Measurements from ENCODE around the gene APOA4.

APOA4 gene

GRCh38 chr11:116844722-116845121 is 21.6 kb upstream of the APOA4 start:
- Histone ChIP-seq H3K9ac (ENCODE audit: low read length) (no peak overlapping the region), H4K20me1 (ENCODE audit: low read depth, low read length) (no peaks in the 10 kb centered on the region), H3F3A (ENCODE audit: insufficient read depth) (no peaks in the 10 kb centered on the region), H3K9me3 (ENCODE audit: insufficient read depth, low read length) (no peaks in the 10 kb centered on the region), H2AFZ (ENCODE audit: low read depth, low read length, severe bottlenecking) (no peak overlapping the region), H3K36me3 (ENCODE audit: low read length) (no peaks in the 10 kb centered on the region), H3K4me2 (ENCODE audit: low read depth, low read length, poor library complexity, severe bottlenecking) (no peak overlapping the region), H3K4me3 (ENCODE audit: insufficient read depth, low read length, poor library complexity, severe bottlenecking) (no peak overlapping the region), H3K9me2 (replicated peaks; ENCODE audit: insufficient read depth, low read length) (no peaks in the 10 kb centered on the region), H3K79me2 (ENCODE audit: insufficient read depth, low read length) (no peaks in the 10 kb centered on the region), H3K27ac (ENCODE audit: low read depth, low read length) (no peak overlapping the region), H3K27me3 (ENCODE audit: low read length) (no peaks in the 10 kb centered on the region)
- TF ChIP-seq, protein P1, sequence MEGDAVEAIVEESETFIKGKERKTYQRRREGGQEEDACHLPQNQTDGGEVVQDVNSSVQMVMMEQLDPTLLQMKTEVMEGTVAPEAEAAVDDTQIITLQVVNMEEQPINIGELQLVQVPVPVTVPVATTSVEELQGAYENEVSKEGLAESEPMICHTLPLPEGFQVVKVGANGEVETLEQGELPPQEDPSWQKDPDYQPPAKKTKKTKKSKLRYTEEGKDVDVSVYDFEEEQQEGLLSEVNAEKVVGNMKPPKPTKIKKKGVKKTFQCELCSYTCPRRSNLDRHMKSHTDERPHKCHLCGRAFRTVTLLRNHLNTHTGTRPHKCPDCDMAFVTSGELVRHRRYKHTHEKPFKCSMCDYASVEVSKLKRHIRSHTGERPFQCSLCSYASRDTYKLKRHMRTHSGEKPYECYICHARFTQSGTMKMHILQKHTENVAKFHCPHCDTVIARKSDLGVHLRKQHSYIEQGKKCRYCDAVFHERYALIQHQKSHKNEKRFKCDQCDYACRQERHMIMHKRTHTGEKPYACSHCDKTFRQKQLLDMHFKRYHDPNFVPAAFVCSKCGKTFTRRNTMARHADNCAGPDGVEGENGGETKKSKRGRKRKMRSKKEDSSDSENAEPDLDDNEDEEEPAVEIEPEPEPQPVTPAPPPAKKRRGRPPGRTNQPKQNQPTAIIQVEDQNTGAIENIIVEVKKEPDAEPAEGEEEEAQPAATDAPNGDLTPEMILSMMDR (IDR thresholded peaks at IDR 0.05; ENCODE audit: insufficient read depth, low read length, poor library complexity, severe bottlenecking) = no peak
- no peak for TF ChIP-seq EZH2phosphoT487 (conservative IDR thresholded peaks at IDR 0.05; ENCODE audit: low read length)

DNA sequence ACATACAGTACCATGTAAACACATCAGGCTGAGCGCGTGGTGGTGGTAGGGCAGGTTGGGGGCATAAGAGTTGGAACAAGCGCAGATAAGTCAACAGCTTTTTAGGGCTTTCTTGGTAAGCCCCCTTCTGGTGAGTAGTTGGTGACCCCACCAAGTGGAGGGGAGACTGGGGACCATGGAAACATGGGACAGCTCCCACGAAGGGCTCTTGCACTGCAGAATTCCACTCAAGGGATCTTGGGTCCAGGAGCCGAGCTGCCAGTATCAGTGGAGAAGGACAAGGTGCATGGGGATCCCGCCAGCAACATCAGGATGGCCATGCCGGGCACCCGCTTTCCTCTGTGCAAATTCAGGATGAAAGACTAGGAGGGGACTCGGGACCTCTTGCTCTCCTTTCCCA is 20.6 kb upstream of the APOA4 start:
- Histone ChIP-seq H3K27me3 (ENCODE audit: low read length) (no peaks in the 10 kb centered on the region), H3K4me2 (ENCODE audit: low read depth, low read length, poor library complexity, severe bottlenecking) (no peak overlapping the region), H3K79me2 (ENCODE audit: insufficient read depth, low read length) (no peaks in the 10 kb centered on the region), H3K9me3 (ENCODE audit: insufficient read depth, low read length) (no peaks in the 10 kb centered on the region), H3K4me3 (ENCODE audit: insufficient read depth, low read length, poor library complexity, severe bottlenecking) (no peak overlapping the region), H3K27ac (ENCODE audit: low read depth, low read length) (no peak overlapping the region), H2AFZ (ENCODE audit: low read depth, low read length, severe bottlenecking) (no peak overlapping the region), H3K9me2 (replicated peaks; ENCODE audit: insufficient read depth, low read length) (no peaks in the 10 kb centered on the region), H3K9ac (ENCODE audit: low read length) (no peak overlapping the region), H4K20me1 (ENCODE audit: low read depth, low read length) (no peaks in the 10 kb centered on the region), H3F3A (ENCODE audit: insufficient read depth) (no peaks in the 10 kb centered on the region), H3K36me3 (ENCODE audit: low read length) (no peaks in the 10 kb centered on the region)
- TF ChIP-seq, protein P1 (IDR thresholded peaks at IDR 0.05; ENCODE audit: insufficient read depth, low read length, poor library complexity, severe bottlenecking) = no peak
- no peak for TF ChIP-seq EZH2phosphoT487 (conservative IDR thresholded peaks at IDR 0.05; ENCODE audit: low read length)

- no peak overlapping the region for H3K4me3 ChIP-seq (ENCODE audit: insufficient read depth, low read length, poor library complexity, severe bottlenecking)
- H4K20me1 ChIP-seq (ENCODE audit: low read depth, low read length) = no peaks in the 10 kb centered on the region
- no peak overlapping the region for H3K27ac ChIP-seq (ENCODE audit: low read depth, low read length)
- no peaks in the 10 kb centered on the region for H3K9me2 ChIP-seq (replicated peaks; ENCODE audit: insufficient read depth, low read length)
- no peak overlapping the region for H3K4me2 ChIP-seq (ENCODE audit: low read depth, low read length, poor library complexity, severe bottlenecking)
- no peaks in the 10 kb centered on the region for H3K36me3 ChIP-seq (ENCODE audit: low read length)
- H3F3A ChIP-seq (ENCODE audit: insufficient read depth) = no peaks in the 10 kb centered on the region
- no peak overlapping the region for H3K9ac ChIP-seq (ENCODE audit: low read length)
- H3K79me2 ChIP-seq (ENCODE audit: insufficient read depth, low read length) = no peaks in the 10 kb centered on the region
- H3K27me3 ChIP-seq (ENCODE audit: low read length) = no peaks in the 10 kb centered on the region
- no peak for TF ChIP-seq EZH2phosphoT487 (conservative IDR thresholded peaks at IDR 0.05; ENCODE audit: low read length)
- TF ChIP-seq, protein P1 (IDR thresholded peaks at IDR 0.05; ENCODE audit: insufficient read depth, low read length, poor library complexity, severe bottlenecking) = no peak
- H2AFZ ChIP-seq (ENCODE audit: low read depth, low read length, severe bottlenecking) = no peak overlapping the region
- H3K9me3 ChIP-seq (ENCODE audit: insufficient read depth, low read length) = no peaks in the 10 kb centered on the region
These were observed 19.8 kb upstream of the APOA4 start for GRCh38 chr11:116842909-116843308.
